ENCODE measurements around the gene CNN3. TPM values are rescaled to one million over a fixed set of nuclear protein-coding genes. Genes with fewer than 3 reads are reported as not detected.

CNN3 gene
- total RNA-seq, 4 donors from 2014 or later, result 89.9 to 116 (median 96.2) TPM

DNA sequence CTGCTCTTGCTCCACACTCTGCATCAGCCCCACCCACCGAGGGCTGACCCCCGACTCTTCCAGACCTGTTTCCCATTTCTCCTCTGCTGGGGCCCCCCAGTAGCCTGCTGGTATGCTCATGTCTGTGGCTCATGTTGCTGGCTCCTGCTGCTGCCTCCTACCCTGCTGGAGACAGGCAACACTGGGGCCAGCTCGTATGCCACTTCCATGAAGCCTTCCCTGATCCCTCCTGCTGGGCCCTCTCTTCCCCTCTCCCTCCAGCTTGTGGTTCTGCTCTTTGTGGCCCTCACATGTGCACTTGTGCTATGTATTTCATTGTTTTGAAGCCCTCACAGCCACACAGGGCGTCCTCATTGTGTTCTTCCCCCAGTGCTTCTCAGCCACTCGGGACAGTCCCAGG lies 40.5 kb downstream of the CNN3 start:
- Histone ChIP-seq H3K27me3 (no peaks in the 10 kb centered on the region), H3K4me3 (no peak overlapping the region), H3K4me1 (no peaks in the 10 kb centered on the region), H3K36me3 (peaks cover 0 to 4% (median 0%) of the 10 kb centered on the region in 3 donors), H3K9me3 (no peaks in the 10 kb centered on the region), H3K27ac (no peak overlapping the region)
- DNase-seq, result no peak
- TF ChIP-seq, protein P1, sequence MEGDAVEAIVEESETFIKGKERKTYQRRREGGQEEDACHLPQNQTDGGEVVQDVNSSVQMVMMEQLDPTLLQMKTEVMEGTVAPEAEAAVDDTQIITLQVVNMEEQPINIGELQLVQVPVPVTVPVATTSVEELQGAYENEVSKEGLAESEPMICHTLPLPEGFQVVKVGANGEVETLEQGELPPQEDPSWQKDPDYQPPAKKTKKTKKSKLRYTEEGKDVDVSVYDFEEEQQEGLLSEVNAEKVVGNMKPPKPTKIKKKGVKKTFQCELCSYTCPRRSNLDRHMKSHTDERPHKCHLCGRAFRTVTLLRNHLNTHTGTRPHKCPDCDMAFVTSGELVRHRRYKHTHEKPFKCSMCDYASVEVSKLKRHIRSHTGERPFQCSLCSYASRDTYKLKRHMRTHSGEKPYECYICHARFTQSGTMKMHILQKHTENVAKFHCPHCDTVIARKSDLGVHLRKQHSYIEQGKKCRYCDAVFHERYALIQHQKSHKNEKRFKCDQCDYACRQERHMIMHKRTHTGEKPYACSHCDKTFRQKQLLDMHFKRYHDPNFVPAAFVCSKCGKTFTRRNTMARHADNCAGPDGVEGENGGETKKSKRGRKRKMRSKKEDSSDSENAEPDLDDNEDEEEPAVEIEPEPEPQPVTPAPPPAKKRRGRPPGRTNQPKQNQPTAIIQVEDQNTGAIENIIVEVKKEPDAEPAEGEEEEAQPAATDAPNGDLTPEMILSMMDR (IDR thresholded peaks at IDR 0.05), result no peak
- TF ChIP-seq POLR2A (IDR thresholded peaks at IDR 0.05), result no peak

DNA sequence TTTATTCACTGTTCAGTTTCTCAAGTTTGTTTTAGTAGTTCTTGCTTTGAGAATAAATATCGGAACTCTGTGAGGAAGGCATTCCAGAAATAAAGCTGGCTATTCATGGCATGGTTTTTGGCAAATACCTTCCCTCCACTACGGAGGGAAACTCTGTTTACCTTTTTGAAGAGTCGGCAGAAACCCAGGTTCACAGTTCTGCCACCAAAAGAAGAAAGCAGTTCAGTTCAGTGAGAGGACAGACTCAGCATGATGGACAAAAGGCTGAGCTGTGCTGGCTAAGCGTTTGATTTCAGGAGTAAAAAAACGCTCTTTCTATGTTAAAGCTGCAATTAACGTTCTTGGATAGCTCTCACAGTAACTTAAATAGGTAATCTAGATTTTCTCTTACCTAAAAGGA lies 42.4 kb downstream of the CNN3 start:
- no peak overlapping the region for H3K4me3 ChIP-seq
- H3K27ac ChIP-seq, result peak overlapping the region in 1 of 4 donors; percentile 68

DNA sequence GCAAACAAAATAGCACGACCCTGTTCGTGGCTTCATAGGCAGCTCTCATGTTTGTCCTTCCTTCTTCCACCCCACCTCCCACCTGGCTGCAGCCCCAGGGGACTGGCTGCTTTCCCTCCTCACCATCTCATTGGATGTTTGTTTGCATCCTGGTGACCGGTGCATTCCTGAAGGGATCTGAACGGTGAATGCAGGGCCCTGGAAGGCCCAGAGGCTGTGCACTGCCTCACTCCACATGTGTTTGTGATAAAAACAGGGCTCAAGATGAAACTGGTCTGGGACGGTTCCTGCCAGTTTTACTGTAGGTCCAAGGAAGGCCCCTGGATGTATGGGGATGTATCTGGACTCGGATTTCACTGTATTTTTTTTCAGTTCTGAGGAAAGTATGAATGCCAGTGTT lies 42.8 kb downstream of the CNN3 start:
- Histone ChIP-seq H3K27me3 (no peaks in the 10 kb centered on the region), H3K9me3 (no peaks in the 10 kb centered on the region), H3K4me1 (no peaks in the 10 kb centered on the region), H3K4me3 (no peak overlapping the region), H3K27ac (peak overlapping the region in 1 of 4 donors; percentile 68), H3K36me3 (no peaks in the 10 kb centered on the region)
- DNase-seq, result no peak
- TF ChIP-seq, protein P1 (IDR thresholded peaks at IDR 0.05), result no peak
- TF ChIP-seq POLR2A (IDR thresholded peaks at IDR 0.05), result no peak

More for the DNA sequence above, 42.4 kb downstream of the CNN3 start:
- Histone ChIP-seq H3K36me3 (no peaks in the 10 kb centered on the region), H3K9me3 (no peaks in the 10 kb centered on the region), H3K27me3 (no peaks in the 10 kb centered on the region), H3K4me1 (no peaks in the 10 kb centered on the region)
- no peak for TF ChIP-seq POLR2A (IDR thresholded peaks at IDR 0.05)
- TF ChIP-seq, protein P1 (IDR thresholded peaks at IDR 0.05), result no peak
- no peak for DNase-seq

DNA sequence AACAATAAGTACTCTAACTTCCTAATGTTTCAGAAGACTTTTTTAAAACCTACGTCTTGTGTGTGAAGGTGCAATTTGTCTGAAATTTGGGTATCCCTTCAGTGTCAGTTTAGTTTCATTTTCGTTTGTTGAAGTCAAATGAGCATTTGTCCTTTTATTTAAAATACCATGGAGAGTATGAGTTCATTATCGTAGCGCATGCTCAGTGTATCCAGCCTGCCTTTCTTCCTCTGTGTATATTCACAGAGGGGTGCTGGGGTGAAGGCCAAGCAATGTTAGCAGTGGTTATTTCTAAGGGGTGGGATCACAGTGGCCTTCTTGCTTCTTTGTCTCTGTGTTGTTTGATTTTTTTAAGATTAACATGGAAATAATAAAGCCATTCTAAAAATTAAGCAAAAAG lies 43.2 kb downstream of the CNN3 start:
- Histone ChIP-seq H3K4me1 (no peaks in the 10 kb centered on the region), H3K9me3 (no peaks in the 10 kb centered on the region), H3K36me3 (no peaks in the 10 kb centered on the region), H3K27ac (peak overlapping the region in 2 of 4 donors; percentile 7 to 68), H3K4me3 (peak overlapping the region in 1 of 4 donors; percentile 9), H3K27me3 (no peaks in the 10 kb centered on the region)
- no peak for DNase-seq
- no peak for TF ChIP-seq POLR2A (IDR thresholded peaks at IDR 0.05)
- TF ChIP-seq, protein P1 (IDR thresholded peaks at IDR 0.05), result no peak

DNA sequence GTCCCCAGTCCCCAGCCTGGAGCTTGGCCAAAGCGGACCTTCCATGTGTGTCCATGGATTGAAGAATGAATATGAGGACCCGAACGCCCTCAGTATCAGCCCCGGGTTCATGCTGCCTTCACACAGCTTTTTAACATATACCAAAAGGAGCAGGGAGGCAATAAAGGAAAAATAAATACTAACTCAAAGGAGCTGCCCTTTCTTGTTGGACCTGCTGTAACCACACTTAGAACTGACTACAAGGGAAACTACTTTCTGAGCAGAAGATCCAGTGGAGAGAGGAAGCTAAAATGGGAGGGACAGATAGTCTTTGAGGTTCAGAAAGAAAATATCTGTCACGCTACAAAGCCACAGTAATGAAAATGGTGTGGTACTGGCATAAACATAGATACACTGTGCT lies 48.6 kb downstream of the CNN3 start:
- TF ChIP-seq, protein P1 (IDR thresholded peaks at IDR 0.05), result no peak
- no peak for TF ChIP-seq POLR2A (IDR thresholded peaks at IDR 0.05)
- no peaks in the 10 kb centered on the region for H3K4me1 ChIP-seq
- no peak overlapping the region for H3K4me3 ChIP-seq
- no peak overlapping the region for H3K27ac ChIP-seq
- no peak for DNase-seq
- no peaks in the 10 kb centered on the region for H3K27me3 ChIP-seq
- no peaks in the 10 kb centered on the region for H3K36me3 ChIP-seq
- no peaks in the 10 kb centered on the region for H3K9me3 ChIP-seq

DNA sequence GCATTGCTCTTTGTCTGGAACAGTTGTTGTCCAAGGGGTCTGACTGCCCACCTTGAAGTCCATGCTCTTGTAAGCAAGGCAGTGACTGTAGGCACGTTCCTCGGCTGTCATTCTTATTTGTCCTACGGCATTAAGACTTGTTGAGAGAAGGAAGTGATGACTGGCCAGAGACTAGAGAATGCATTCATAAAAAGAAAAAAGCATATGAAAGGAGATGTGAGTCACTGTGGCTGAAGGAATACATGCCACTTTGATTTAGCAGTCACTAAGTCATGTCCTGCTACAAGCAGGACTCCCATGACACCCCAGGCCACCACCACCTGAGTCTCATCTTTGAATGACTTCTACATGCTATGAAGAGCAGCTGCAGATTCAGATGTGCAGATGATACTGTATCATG lies 50.5 kb downstream of the CNN3 start:
- H3K27ac ChIP-seq, result no peak overlapping the region

More for the DNA sequence above, 50.5 kb downstream of the CNN3 start:
- Histone ChIP-seq H3K9me3 (peaks cover 0 to 3% (median 0%) of the 10 kb centered on the region in 4 donors), H3K4me3 (no peak overlapping the region), H3K36me3 (peaks cover 0 to 12% (median 0%) of the 10 kb centered on the region in 3 donors), H3K4me1 (no peaks in the 10 kb centered on the region), H3K27me3 (no peaks in the 10 kb centered on the region)
- TF ChIP-seq, protein P1 (IDR thresholded peaks at IDR 0.05), result no peak
- TF ChIP-seq POLR2A (IDR thresholded peaks at IDR 0.05), result no peak
- no peak for DNase-seq
